CD4-positive, alpha-beta T cell treated with Interleukin-6 for 4 hours (primary cell): ENCODE measurements around the gene TBC1D8.

Experiments used
- DNase-seq: peaks from one replicate; pipeline ENCODE4 v3.0.0-alpha.2; 2020; ENCODE audit warnings: mixed read lengths

The TBC1D8 gene

DNA sequence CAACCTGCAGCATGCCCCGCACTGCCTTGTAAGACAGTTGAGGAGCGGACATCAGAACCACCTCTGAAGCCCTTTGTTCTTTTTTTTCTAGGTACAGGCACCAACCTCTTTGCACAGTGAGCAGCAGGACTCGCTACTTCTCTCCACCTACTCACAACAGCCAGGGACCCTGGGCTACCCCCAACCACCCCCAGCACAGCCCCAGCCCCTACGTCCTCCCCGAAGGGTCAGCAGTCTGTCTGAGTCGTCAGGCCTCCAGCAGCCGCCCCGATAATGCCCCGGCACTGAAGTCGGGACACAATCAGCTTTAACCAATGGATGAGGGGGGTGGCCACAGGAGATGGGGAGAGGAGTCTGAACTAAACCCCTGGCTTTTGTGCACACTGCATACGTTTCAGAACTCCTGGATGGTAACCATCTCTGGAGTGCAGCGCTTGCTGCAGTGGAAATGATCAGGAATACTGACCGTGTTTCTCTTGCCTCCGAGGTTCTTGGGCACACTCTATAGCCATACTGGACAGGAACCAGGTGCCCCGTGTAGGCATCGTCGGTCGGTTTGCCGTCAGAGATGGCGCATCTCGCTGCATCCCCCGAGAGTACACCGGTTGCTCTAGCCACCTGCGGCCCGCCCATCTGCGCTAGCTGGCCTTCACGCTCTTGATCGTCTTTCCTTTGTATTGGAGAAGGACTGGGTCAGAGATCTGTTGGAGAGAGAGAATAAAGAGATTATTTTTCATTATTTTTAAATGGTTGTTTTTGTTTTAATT, 155.7 kb downstream of the TBC1D8 start:
- DNase-seq, result no peak

DNA sequence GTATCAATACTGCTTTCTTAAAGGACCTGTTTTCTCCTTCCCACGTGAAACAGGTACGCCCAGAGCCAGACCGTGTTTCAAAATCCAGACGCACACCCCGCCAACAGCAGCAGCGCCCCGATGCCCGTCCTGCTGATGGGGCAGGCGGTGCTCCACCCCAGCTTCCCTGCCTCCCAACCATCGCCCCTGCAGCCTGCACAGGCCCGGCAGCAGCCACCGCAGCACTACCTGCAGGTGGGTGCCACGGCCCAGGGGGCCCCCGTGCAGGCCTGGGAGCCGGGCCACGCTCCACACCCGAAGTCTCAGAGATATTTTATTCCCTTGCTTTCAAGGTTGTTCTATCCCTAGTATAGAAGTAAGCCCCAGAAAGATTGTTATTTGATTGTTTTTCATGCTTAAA, 157.9 kb downstream of the TBC1D8 start:
- no peak for DNase-seq

DNA sequence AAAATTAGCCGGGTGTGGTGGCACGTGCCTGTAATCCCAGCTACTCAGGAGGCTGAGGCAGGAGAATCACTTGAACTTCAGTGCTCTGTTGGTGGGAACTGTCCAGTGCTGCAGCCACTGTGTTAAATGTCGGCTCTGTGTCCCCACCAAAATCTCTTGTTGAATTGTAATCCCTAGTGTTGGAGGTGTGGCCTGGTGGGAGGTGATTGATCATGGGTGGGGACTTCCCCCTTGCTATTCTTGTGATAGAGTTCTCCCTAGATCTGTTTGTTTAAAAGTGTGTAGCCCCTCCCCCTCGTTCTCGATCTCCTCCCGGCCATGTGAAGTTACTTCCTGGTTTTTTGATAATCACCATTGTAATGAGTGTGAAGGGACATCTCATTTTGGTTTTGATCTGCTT, 158.9 kb downstream of the TBC1D8 start:
- DNase-seq, result no peak

DNA sequence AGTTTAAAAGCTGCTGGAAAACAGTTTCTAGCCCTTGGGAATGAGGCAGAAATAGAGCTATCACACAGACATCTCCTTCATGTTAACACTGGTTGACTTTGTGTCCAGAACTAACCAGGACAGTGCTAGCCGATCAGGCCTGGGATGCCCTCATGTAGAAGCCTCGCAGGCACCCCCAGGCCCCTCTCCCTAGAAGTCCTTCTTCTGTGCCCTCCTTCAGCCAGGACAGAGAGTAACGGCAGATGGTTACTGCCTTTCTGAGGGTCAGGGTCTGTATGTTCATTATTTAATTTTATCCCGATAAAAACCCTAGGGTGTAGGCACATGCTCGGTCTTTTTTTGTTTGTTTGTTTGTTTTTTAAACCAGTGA, 159.8 kb downstream of the TBC1D8 start:
- no peak for DNase-seq

- no peak for DNase-seq
Measured at GRCh38 chr2:100990650-100991403, 160.4 kb downstream of the TBC1D8 start.

DNA sequence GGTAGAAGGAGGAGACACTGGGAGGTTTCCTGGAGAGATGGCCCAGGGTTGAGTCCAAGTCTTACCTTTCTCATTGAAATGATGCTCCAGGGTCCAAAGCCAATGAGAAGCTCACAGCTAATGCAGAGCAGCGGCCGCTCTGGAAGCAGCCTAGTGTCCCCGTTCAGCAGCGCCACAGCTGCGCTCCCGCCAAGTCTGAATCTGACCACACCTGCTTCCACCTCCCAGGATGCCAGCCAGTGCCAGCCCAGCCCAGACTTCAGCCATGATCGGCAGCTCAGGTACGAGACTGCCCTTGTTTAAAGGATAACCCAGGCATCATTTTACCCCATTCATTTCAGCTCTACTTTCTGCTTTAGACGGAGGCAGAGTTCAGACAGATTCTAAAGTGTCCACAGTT, 161.0 kb downstream of the TBC1D8 start:
- no peak for DNase-seq

- DNase-seq, result no peak
Measured at GRCh38 chr2:100989666-100990065, 161.5 kb downstream of the TBC1D8 start.

GRCh38 chr2:100988630-100989417, 162.4 kb downstream of the TBC1D8 start:
- DNase-seq, result no peak

- no peak for DNase-seq
Measured at GRCh38 chr2:100987974-100988373, 163.2 kb downstream of the TBC1D8 start.

DNA sequence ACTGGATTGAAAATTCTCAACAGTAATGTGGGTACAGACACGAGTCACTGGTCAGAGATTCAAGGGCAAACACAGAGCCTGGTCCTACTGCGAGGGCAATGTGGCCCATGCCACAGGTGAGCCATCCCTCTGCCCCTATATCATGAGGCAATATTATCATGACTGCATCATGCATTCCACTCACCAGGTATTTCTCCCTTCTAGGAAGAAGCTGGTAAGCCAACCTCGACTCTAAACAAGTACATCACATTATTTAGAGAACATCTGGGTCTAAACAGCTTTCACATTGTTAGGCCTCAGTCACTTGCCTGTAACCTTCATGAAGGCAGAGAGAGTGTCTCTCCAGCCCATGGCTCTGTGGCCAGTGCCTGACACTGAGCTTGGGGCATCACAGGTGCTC, 163.6 kb downstream of the TBC1D8 start:
- DNase-seq, result no peak

GRCh38 chr2:100986157-100986556, 165.0 kb downstream of the TBC1D8 start:
- no peak for DNase-seq

- DNase-seq, result peak; percentile 86
Measured at GRCh38 chr2:100984892-100985307, 166.3 kb downstream of the TBC1D8 start.

- no peak for DNase-seq
Measured at GRCh38 chr2:100983684-100984310, 167.4 kb downstream of the TBC1D8 start.

DNA sequence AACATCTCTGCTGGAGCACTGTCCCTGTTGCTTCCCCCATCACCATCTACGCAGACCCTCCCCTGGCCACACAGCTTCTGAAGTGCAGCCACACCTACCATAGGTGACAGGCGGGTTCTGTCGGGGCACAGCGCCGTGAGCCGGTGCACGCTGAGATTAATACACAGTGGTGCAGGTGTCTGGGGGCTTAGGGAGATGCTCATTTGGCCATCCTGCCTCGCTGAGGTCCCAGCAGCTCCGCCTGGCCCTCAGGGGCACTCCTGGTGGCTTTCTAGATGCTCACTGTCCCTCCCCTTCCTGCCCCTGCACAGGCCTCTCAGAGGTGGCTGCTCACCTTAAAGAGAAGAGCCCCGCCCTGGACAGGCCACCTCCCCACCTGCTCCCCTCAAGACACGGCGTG, 168.0 kb downstream of the TBC1D8 start:
- DNase-seq, result no peak

- DNase-seq, result no peak
Measured at GRCh38 chr2:100982431-100982861, 168.7 kb downstream of the TBC1D8 start.

DNA sequence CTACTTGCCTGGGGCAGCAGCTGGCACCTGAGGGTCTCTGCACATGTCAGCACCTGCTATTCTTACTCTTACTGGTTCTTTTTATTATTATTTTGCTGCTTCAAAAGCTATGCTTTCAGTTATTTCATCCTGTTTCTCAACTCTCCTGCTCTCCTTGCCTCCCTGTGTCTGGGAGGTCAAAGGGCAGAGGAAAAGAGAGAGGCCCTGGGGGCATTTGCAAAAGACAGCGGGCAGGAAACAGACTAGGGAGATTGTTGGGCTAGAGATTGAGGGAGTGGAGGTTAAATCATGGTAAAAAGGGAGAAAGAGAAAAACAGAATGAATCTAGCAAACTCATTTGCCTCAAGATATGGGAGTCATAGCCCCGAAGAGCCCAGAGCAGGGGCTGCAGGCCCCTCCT, 170.2 kb downstream of the TBC1D8 start:
- DNase-seq, result no peak

GRCh38 chr2:100980046-100980445, 171.1 kb downstream of the TBC1D8 start:
- no peak for DNase-seq

DNA sequence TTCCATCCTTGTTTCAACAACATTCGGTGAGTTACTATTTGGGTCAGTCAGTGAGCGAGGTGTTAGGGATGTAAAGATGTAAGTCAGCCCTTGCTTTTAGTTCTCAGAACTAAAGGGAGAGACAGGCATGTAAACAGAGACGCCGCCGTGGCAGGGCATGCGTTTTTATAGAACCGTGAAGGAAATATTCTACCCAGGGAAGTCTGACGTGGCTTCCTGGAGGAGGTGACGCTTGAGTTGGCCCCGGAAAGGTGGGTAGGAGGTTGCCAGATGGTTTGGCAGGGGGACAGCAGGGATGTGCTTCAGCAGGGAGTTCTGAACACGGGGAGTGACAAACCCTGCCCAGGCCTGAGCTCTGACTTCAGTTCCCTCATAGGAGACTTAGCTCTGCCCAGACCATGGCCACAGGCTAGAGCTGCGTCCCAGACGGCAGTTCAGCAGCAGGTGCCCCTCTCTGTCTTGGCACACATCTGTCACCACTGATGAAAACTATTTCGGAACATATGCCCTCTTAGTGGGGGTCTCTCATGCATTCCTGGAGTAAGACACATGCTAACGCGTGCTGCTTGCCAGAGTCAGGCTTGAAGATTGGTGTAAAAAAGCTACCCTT, 172.5 kb downstream of the TBC1D8 start:
- DNase-seq, result no peak

DNA sequence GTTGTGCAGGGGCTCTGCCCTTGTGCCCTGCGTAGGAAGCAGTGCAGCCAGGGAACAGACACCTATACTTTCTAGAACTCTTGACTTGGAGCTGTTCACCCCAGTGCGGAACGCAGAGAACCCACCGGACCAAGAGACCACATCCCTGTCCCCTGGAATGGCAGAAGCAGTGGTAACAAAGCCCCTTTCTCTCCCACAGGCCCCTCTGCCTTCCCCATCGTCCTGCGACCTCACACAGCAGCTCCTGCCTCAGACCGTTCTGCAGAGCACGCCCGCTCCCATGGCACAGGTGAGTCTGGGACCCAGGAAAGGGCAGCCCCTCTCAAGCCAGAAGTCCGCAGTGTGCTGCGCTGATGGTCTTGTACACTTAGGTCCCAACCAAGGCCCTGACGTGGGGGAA, 173.7 kb downstream of the TBC1D8 start:
- DNase-seq, result no peak

DNA sequence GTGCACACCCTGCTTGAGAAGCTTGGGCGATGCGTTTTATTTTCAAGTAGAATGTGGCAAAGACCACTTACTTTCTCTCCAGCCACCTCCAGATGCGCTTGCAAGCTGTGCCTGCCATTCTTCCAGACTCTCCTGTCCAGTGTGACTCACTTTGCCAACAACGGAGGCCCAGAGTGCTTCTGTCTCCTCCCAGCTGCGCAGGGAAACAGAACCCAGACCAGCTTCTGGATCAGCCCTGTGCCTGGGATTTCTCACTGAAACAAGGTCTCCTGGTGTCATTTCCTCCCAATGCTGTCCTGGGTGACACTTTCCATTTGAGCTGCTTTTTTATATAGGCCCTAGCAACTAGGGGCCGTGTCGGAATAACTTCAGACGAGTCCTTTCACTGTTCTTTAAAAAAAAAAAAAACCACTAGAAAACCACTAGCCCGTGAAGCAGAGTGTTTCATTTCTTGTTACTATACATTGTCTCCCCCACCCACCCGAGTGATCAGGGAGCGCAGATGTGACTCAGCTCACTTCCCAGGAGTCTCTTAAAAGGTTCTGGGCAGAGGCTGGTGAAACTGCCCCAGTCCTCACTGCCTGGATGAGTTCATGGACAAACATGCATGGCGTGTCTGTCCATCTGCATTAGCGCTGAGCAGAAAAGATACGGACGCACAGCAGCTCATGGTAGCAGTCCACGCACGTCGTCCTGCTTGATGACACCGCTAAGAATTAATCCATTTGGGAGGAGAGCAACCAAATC, 174.4 kb downstream of the TBC1D8 start:
- no peak for DNase-seq

- DNase-seq, result no peak
Measured at GRCh38 chr2:100976061-100976460, 175.1 kb downstream of the TBC1D8 start.

DNA sequence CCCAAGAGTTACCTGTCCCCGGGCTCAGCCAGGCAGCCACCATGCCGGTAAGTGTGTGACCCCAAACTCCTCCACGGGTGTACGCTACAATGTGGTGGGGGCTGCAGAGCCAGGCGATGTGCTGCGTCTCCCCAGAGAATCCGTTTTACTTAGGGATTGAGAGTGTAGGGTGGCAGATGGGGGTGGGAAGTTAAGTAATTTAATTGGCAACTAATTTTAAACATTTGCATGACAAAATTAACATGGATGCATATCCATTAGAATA, 175.7 kb downstream of the TBC1D8 start:
- no peak for DNase-seq
